ENCODE measurements around the gene AEBP2.
A peak's percentile ranks its signal among the peaks of the same experiment; 100 is the strongest.
"Not testable (repeated sequence)": the region's sequence is repeated elsewhere in the genome, so short reads cannot be mapped to it uniquely, and the experiment has no call there.

AEBP2 gene

GRCh38 chr12:19454837-19455236, 15.5 kb downstream of the AEBP2 start:
- DNase-seq (ENCODE audit: low spot score) = no peak

- no peak for DNase-seq (ENCODE audit: low spot score)
These were observed 16.9 kb downstream of the AEBP2 start for GRCh38 chr12:19456176-19456575.

- no peak for DNase-seq (ENCODE audit: low spot score)
These were observed 18.3 kb downstream of the AEBP2 start for GRCh38 chr12:19457561-19457960.

- no peak for DNase-seq (ENCODE audit: low spot score)
These were observed 19.4 kb downstream of the AEBP2 start for GRCh38 chr12:19458733-19459132.

- DNase-seq (ENCODE audit: low spot score) = no peak
These were observed 22.7 kb downstream of the AEBP2 start for GRCh38 chr12:19461999-19462398.

GRCh38 chr12:19462406-19462805, 23.1 kb downstream of the AEBP2 start:
- no peak for DNase-seq (ENCODE audit: low spot score)

GRCh38 chr12:19464192-19464580, 24.9 kb downstream of the AEBP2 start:
- DNase-seq (ENCODE audit: low spot score) = no peak

GRCh38 chr12:19465711-19466110, 26.4 kb downstream of the AEBP2 start:
- no peak for DNase-seq (ENCODE audit: low spot score)

- peak; percentile 11 for DNase-seq (ENCODE audit: low spot score)
These were observed 34.9 kb downstream of the AEBP2 start for GRCh38 chr12:19474147-19474546.

GRCh38 chr12:19475884-19476505, 36.7 kb downstream of the AEBP2 start:
- not testable (repeated sequence) for DNase-seq (ENCODE audit: low spot score)

GRCh38 chr12:19477071-19477470, 37.8 kb downstream of the AEBP2 start:
- DNase-seq (ENCODE audit: low spot score) = no peak

- DNase-seq (ENCODE audit: low spot score) = no peak
These were observed 41.2 kb downstream of the AEBP2 start for GRCh38 chr12:19480459-19480858.

- DNase-seq (ENCODE audit: low spot score) = no peak
These were observed 42.7 kb downstream of the AEBP2 start for GRCh38 chr12:19482036-19482435.

GRCh38 chr12:19482551-19483109, 43.3 kb downstream of the AEBP2 start:
- DNase-seq (ENCODE audit: low spot score) = no peak

- no peak for DNase-seq (ENCODE audit: low spot score)
These were observed 44.4 kb downstream of the AEBP2 start for GRCh38 chr12:19483727-19484126.

- no peak for DNase-seq (ENCODE audit: low spot score)
These were observed 45.4 kb downstream of the AEBP2 start for GRCh38 chr12:19484738-19485137.

GRCh38 chr12:19485240-19485639, 45.9 kb downstream of the AEBP2 start:
- DNase-seq (ENCODE audit: low spot score) = no peak

GRCh38 chr12:19489168-19489567, 49.9 kb downstream of the AEBP2 start:
- no peak for DNase-seq (ENCODE audit: low spot score)

- DNase-seq (ENCODE audit: low spot score) = no peak
These were observed 51.6 kb downstream of the AEBP2 start for GRCh38 chr12:19490908-19491307.

GRCh38 chr12:19491863-19492262, 52.6 kb downstream of the AEBP2 start:
- no peak for DNase-seq (ENCODE audit: low spot score)

GRCh38 chr12:19496219-19496878, 57.1 kb downstream of the AEBP2 start:
- DNase-seq (ENCODE audit: low spot score) = no peak

GRCh38 chr12:19498099-19498498, 58.8 kb downstream of the AEBP2 start:
- no peak for DNase-seq (ENCODE audit: low spot score)

GRCh38 chr12:19499030-19499429, 59.7 kb downstream of the AEBP2 start:
- DNase-seq (ENCODE audit: low spot score) = no peak

GRCh38 chr12:19506497-19506896, 67.2 kb downstream of the AEBP2 start:
- DNase-seq (ENCODE audit: low spot score) = no peak
